HepG2 (cell line): ENCODE data around the gene TMEM231. TPM values are rescaled to one million over a fixed set of nuclear protein-coding genes. Genes with fewer than 3 reads are reported as not detected.

Experiments used
- BORCS8-MEF2B ChIP-seq: sonication (generic); formaldehyde crosslinking; IDR thresholded peaks from 2 replicates; pipeline ENCODE4 v1.8.0; 2022; ENCODE audit warnings: mild to moderate bottlenecking, missing genetic modification reagents
- CREBL2 ChIP-seq: sonication (generic); formaldehyde crosslinking; IDR thresholded peaks from 2 replicates; pipeline ENCODE4 v1.8.1; 2023; ENCODE audit warnings: missing genetic modification reagents, mild to moderate bottlenecking, borderline replicate concordance
- CTCF ChIP-seq: sonication (generic); formaldehyde crosslinking; IDR thresholded peaks from 2 replicates; pipeline ENCODE4 v1.5.0; 2020; ENCODE audit warnings: mild to moderate bottlenecking, missing genetic modification reagents, moderate library complexity
- E2F5 ChIP-seq: sonication (generic); formaldehyde crosslinking; conservative IDR thresholded peaks from 2 replicates; pipeline ENCODE4 v1.4.0; 2020; ENCODE audit warnings: missing genetic modification reagents
- GPN1 ChIP-seq: sonication (generic); formaldehyde crosslinking; IDR thresholded peaks from 2 replicates; pipeline ENCODE4 v1.5.1; 2020; ENCODE audit warnings: missing genetic modification reagents, borderline replicate concordance
- HES4 ChIP-seq: sonication (generic); formaldehyde crosslinking; IDR thresholded peaks from 2 replicates; pipeline ENCODE4 v1.9.0; 2021; ENCODE audit warnings: mild to moderate bottlenecking, missing genetic modification reagents, borderline replicate concordance
- HOMEZ ChIP-seq: IDR thresholded peaks from 2 replicates; pipeline ENCODE4 v1.6.1; 2016; ENCODE audit warnings: low read depth
- NFATC3 ChIP-seq: sonication (generic); formaldehyde crosslinking; IDR thresholded peaks from 2 replicates; pipeline ENCODE4 v1.5.1; 2020; ENCODE audit warnings: mild to moderate bottlenecking, missing genetic modification reagents
- NR3C1 ChIP-seq: sonication (generic); formaldehyde crosslinking; IDR thresholded peaks from 2 replicates; pipeline ENCODE4 v1.4.0; 2020; ENCODE audit warnings: missing genetic modification reagents
- ZBTB46 ChIP-seq: sonication (generic); formaldehyde crosslinking; IDR thresholded peaks from 2 replicates; pipeline ENCODE4 v1.4.0; 2020; ENCODE audit warnings: mild to moderate bottlenecking, missing genetic modification reagents, borderline replicate concordance
- ZFP1 ChIP-seq: IDR thresholded peaks from 2 replicates; pipeline ENCODE4 v1.6.1; 2016
- ZNF205 ChIP-seq: IDR thresholded peaks from 2 replicates; pipeline ENCODE4 v1.6.1; 2018; ENCODE audit warnings: missing biosample characterization, missing genetic modification reagents
- ZNF207 ChIP-seq: fragments of 450-650 bp; IDR thresholded peaks from 2 replicates; pipeline ENCODE4 v1.6.1; 2016; ENCODE audit warnings: antibody characterized with exemption, borderline replicate concordance
- ZNF264 ChIP-seq: sonication (generic); formaldehyde crosslinking; IDR thresholded peaks from 2 replicates; pipeline ENCODE4 v1.4.0; 2020; ENCODE audit warnings: missing genetic modification reagents
- ZNF740 ChIP-seq: sonication (generic); formaldehyde crosslinking; IDR thresholded peaks from 2 replicates; pipeline ENCODE4 v1.4.0; 2020; ENCODE audit warnings: missing genetic modification reagents
- ZXDC ChIP-seq: sonication (generic); formaldehyde crosslinking; IDR thresholded peaks from 2 replicates; pipeline ENCODE4 v1.5.0; 2020; ENCODE audit warnings: mild to moderate bottlenecking, missing genetic modification reagents
- polyA plus RNA-seq, 8 experiments: library from polyadenylated mRNA; depleted of rRNA in 3 of 8; stranded (reverse) in 7 of 8; unstranded in 1 of 8; fragments of >200 nt; fragmentation: Illumina TruSeq in 4 of 8; extraction: Trizol in 4 of 8; gene quantifications; 2 replicates each; pipeline versions ENCODE4 v1.2.1 to v1.2.3, GENCODE V29; 2011 to 2016; ENCODE audit warnings: low read depth in 4 of 8, missing spikeins in 1 of 8, mixed read lengths in 1 of 8; ENCODE audit not compliant: insufficient read depth in 1 of 8
- total RNA-seq, 5 experiments: library from RNA; depleted of rRNA; stranded (reverse); fragments of >200 nt; fragmentation: Illumina TruSeq; extraction: Trizol; gene quantifications; 2 replicates each; pipeline ENCODE4 v1.2.3, GENCODE V29; 2016; ENCODE audit warnings: low read depth in 1 of 5

TMEM231 gene
- total and polyA plus RNA-seq, 2 of the 13 experiments (the other 11 are each of a cell fraction or from before 2014, with no cell fraction given) = 3.5 to 7.4 TPM

- 0 out of 2 replicates have a peak, but pooled peaks have one; percentile 45 for TF ChIP-seq HOMEZ (CRISPR knock-in tag)
- TF ChIP-seq CTCF = no peak; the same call in none of the 2 replicates
- peak; percentile 90; the same call in 1 of the 2 replicates for TF ChIP-seq HES4 (CRISPR knock-in tag)
- peak; percentile 91; the same call in 1 of the 2 replicates for TF ChIP-seq CREBL2 (CRISPR knock-in tag)
- peak; percentile 67; the same call in 1 of the 2 replicates for TF ChIP-seq E2F5 (CRISPR knock-in tag)
- no peak for TF ChIP-seq NR3C1 (CRISPR knock-in tag)
- TF ChIP-seq GPN1 (CRISPR knock-in tag) = peak; percentile 70; the same call in 1 of the 2 replicates
- 0 out of 2 replicates have a peak, but pooled peaks have one; percentile 72 for TF ChIP-seq ZNF205 (CRISPR knock-in tag)
- no peak for TF ChIP-seq ZBTB46 (CRISPR knock-in tag)
- 0 out of 2 replicates have a peak, but pooled peaks have one; percentile 18 for TF ChIP-seq BORCS8-MEF2B
- TF ChIP-seq ZNF207 = no peak
- TF ChIP-seq NFATC3 (CRISPR knock-in tag) = no peak; the same call in 1 of the 2 replicates
- no peak for TF ChIP-seq ZNF740 (CRISPR knock-in tag)
- TF ChIP-seq ZFP1 (CRISPR knock-in tag) = no peak
- no peak for TF ChIP-seq ZXDC
- TF ChIP-seq ZNF264 (CRISPR knock-in tag) = no peak
Observed at GRCh38 chr16:75555707-75556430, at the start of gene TMEM231 (continued).
